GM19238 (cell line): ENCODE measurements around the gene WDPCP.
"Not testable (repeated sequence)": the region's sequence is repeated elsewhere in the genome, so short reads cannot be mapped to it uniquely, and the experiment has no call there.

Experiments used
- DNase-seq: peaks from one replicate; pipeline ENCODE4 v3.0.0; 2011; ENCODE audit warnings: low spot score; ENCODE audit not compliant: insufficient read length

The WDPCP gene

DNA sequence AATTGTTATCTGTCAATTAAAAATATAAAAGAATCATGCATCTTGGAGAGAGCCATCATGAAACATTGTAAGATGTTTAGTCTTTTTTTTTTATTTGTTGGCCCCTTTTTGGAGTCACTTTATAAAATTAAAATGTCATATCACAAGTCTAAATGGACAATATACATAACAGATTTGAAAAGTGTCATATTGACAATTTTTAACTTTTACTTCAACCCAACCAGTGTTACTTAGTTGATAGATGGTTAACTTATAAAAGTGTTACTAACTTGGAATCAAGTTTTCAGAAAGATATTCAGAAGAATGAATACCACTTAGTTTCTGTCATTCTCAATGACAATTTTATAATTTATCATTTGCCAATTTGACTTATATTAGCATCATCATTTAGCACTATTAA, 319.3 kb downstream of the WDPCP start:
- DNase-seq, result no peak

DNA sequence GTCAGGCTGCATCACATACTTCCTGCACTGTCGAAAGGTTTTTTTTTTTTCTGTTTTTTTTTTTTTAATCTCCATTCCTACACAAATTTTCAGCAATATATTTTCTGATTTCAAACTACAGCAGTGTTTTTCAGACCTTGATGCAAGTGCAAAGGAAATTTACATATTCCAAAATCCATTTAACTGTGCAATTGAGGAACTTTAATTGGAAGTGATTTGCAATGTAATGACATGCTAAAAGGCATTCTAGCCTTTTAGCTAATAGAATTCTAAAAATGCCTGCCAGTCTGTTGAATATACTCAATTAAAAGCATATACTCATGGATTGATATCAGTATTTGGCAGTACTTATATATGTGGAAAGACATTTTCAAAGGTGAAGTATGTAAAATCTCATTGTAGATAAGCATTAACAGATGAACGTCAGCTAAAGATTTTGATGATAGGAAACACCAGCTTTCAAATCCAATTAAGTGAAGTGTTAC, 327.1 kb downstream of the WDPCP start:
- no peak for DNase-seq

DNA sequence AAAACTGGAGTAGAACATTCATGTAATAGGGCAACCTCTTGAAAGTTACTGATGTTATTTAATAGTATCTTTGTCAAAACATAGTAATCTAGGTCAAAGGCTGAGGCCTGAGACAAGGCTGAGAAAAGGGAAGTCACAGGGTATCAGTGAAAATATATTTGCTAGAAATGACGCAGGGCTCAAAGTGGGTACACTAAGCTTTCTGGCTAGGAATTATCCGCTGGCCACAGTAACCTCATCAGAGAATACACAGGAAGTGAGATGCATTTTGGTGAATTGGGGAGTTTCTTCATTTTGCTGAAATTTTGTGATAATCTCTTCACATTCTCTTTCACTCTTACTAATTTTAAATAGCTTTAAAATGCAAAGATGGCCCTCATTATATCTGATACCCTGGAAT, 330.8 kb downstream of the WDPCP start:
- no peak for DNase-seq

DNA sequence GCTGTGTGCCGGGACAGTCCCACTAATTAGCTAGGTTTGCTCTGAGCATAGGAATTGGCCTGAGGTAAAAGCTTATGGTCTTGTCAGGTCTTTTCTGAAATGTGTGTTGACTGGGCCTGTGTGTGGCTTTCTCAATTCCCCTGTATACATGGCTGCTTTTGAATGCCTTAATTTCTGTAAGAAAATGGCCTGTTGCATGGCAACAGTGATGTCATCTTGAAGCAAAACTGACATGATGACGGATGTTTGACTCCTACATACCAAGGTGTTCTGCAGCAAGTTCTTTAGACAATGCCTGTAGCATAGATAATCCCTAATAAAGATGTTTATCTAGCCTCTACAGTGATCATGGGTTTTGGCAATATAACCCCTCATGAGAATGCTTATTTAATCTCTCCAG, 339.1 kb downstream of the WDPCP start:
- no peak for DNase-seq

DNA sequence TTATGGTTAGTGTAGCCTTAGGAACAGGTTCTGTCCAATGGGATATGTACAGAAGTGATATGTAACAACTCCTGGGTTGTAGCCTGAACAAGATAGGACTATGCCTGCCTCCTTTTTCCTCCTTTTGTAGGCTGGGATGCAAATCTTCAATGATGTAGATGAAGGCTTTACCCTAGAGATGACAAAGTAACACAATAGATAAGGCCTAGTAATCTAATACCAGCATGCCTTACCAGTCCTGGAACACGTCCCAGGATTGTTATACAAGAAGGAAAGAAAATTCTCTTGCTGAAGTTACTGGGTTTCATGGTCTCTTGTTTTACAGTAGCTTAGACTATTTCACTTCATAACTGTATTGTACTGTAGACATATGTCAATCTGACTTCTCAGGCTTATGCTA, 345.5 kb downstream of the WDPCP start:
- DNase-seq, result no peak

DNA sequence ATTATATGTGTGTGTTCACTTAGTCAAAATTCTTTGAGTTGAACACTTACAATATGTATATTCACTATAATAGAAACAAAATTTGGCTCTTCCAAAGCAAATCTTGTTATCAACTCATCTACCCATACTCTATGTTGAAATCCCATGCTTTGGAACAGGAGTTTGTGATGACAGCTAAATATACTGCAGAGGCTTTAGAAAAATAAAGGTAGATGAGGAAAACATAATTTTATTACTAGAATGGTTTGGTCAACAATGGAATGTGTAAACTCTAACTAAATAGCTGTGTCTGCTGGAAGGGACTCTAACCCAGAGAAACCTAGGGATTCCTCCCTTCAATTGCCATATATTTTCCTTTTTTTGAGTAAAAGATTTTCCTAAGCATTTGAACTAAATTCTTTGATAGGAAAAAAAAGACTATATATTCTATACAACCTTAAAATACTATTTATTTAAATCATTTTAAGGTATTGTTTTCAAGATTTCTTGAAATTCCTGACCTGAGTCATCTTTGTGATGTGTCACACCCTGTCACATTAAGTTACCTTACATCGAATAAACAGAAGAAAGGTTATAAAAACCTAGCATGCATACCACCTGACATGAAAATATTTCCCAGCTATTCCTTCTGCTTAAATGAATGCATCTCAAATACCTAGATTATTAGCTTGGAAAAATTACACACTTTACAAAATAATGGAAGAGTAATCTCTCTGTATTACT, 362.2 kb downstream of the WDPCP start:
- DNase-seq, result no peak

DNA sequence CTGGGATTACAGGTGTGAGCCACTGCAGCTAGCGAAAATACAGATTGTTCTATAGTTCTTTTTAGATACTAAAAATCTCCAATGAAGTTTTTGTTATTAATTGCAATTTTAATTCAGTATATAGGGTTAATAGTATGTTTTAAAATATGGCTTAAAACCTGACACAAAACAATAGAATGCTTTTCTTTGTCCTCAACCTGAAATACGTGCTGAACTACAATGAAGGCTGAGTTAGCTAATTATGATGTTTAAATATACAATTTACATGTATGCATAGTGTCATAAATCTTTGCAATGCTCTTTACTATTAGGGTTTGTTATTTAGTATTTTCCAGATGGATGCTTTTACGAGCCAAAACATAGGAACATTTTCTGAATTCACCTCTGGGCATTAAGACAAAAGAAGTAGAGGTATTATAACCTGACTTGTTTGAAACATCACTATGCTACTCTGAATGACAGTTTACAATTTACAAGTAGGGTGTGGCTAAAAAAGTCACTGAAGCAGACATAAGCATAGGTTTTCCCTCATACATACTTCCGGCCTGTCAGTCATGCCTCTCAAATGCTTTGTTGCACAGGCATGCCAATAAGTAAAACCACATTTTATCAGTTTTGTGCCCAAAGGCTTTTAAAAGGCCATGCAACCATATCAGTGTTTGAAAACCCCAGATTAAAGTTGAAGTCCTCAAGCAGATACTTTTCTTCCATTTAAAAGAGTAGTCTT, 369.3 kb downstream of the WDPCP start:
- DNase-seq, result no peak

DNA sequence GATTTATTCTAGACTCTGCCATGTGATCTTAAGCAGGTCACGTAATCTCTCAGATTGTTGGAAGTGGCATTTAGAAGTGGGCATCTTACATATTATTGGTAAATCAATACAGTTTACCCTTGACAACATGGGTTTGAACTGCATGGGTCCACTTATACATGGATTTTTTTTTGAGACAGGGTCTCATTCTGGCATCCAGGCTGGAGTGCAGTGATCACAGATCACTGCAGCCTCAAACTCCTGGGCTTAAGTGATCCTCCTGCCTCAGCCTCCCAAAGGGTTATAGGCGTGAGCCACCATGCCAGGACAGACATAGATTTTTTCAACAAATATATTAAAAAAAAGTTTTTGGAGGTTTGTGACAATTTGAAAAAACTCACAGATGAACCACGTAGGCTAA, 393.0 kb downstream of the WDPCP start:
- no peak for DNase-seq

DNA sequence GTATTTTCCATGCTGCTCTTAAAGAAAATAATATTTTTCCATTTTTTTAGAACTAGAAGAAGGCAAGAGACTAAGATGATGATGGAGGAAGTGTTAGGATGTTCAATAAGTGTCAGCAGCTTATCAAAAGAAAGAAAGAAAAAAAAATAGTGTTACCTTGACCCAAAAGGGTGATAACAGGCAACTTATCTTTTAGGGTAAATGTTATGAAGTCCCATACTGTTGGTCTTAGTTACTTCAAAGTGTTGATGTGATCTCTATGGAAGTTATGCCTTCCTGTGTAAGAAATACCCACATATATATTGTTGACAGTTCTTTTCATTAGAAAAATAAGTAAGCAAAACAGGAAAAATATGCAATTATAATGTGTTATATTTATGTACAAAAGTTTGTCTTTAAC, 394.1 kb downstream of the WDPCP start:
- DNase-seq, result no peak

DNA sequence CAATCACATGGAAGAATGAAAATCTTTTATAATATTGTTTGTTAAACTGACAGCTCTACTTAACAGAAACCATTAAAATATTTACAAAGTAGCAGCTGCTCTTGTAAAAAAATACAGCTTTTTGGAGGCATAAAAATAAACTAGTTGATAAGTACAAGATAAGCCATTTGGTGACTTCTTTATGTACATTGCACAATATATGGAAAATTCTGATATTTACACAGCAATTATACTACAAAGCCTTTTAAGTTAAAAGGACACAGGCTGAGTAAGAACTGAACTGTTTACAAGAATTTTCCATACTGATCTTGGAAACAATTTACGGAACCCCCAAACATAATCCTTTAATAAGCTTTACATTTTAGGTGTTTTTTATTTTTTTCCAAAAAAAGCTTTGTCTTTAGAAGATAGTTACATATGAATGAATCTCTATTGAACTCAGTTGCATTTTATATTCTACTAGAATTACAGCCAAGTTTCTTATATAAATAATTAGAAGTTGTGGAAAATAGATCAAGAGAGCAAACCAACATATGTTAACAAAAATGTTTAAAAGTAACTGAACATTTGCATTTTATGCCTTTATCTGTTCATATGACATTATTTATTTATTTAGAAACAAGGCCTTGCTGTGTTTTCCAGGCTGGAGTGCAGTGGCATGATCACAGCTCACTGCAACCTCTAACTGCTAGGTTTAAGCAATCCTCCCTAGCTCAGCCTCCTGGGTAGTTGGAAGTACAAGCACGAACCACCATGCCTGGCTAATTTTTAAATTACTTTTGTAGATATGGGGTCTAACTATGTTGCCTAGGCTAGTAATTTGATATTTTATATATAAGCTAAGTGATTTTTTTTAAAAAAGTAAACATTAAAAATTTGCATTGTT, 395.1 kb downstream of the WDPCP start:
- no peak for DNase-seq

DNA sequence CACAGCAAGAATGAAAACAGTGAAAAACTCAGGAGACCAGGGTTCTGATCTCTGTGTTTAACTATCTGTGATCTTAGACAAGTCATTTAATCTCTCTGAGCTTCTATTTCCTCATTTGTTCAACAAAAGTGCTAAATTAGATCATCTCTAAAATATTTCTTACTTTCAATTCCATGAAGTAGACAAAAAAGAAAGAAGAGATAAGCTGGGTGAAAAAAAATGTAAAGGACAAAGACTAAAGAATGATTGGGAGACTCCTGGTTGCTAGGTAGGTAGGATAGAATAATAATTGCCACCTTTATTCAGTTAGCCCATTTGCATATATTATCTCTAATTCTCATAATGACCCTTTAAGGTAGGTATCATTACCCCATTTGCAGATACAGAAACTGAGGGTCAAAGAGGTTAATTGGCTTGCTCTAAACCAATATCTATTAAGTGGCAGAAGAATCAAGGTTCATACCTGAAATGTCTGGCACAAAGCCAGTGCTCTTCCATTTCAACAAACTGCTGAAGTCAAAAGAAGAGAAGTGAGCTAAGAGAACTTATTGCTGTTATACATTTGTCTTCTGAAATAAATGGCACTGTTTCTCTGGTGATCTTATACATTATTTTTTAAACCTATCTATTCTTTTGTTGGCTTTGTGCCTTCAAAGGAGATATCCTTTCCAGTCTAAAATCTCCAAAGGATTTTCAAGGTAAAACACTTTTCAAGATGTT, 395.9 kb downstream of the WDPCP start:
- no peak for DNase-seq

DNA sequence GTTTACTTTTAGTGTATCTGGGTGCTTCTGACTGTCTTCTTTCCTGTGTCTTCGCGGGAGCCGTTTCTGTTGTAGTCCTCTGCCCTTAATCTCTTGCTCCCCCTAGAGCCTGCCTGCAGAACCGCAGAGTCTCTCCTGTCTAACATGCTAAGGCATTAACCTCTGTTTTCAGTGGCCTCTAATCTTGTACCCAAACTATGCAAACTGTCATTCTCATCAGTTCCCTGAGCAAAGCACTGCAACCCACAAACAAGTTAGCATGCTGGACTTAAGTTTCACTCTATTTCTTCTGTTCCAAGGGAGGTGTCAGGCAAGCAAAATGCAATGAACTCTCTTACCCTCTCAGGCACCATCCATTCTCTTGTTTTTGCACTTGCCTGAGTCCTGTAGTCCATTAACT, 399.3 kb downstream of the WDPCP start:
- DNase-seq, result peak; percentile 2

DNA sequence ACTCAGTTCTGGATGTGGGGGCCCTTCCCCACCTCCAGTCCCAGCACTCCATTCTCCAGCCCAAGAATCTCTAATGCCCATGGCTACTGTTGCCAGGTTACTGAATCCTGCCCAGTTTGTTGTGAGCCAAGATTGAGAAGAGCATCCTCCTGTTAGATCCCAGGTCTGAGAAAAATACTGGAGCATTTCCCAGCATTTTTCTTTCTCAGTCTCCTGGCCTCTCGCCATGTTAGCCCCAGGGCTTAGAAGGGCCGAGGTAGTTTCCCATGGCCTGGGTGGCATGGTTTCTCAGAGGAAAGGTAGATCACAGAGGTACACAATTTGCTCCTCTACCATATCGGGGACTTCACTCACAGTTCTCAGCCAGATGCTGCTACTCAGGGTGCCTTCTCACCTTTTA, 401.9 kb downstream of the WDPCP start:
- no peak for DNase-seq

DNA sequence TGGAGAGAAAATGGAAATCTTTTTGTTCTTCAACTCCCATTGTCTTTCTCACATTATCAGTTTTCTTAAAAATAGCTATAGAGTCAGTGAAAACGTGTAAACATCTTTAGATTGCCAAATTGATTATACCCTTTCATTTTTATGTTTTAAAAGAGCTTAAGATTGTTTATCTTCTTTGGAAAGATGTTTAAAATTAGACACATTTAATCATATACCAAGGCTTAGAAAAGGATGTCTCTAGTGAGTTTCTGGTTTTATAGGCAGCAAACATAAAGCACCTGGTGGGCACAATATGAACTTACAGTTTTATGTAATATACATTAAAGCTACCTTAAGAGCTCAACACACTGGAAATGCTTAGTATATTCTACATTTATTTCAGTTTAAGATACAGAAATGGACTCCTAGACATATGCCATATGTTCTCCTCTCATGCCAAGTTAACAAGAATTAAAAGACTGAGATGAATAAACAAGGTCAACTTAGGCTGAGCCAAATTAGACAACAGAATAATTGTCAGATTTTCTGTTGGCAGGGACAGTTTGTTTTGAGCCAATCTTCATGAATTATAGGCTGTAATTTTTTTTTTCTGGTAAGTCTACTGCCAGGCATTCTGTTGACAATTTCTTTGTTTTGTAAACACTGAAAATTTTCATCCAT, 425.0 kb downstream of the WDPCP start:
- DNase-seq, result no peak

DNA sequence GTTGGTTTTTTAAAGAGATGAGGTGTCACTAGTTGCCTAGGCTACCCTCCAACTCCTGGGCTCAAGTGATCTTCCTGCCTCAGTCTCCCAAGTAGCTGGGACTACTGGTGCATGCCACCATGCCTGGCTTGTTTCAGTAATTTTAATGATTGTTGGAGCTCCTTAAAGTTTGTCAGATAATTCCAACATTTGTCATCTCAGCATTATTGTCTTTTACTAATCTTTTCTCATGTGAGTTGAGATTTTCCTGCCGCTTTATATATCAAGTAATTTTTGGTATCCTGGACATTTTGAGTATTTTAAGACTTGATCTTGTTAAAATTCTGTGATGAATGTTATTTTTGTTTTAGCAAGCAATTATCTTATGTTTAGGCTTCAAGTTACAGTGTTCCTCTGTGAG, 429.0 kb downstream of the WDPCP start:
- no peak for DNase-seq

DNA sequence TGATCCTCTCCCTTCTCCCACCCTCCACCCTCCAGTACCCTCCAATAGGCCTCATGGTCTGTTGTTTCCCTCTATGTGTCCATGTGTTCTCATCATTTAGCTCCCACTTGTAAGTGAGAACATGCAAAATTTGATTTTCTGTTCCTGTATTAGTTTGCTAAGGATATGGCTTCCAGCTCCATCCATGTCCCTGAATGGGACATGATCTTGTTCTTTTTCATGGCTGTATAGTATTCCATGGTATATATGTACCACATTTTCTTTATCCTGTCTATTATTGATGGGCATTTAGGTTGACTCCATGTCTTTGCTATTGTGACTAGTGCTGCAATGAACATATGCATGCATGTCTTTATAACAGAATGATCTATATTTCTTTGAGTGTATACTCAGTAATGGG, 451.6 kb downstream of the WDPCP start:
- not testable (repeated sequence) for DNase-seq

DNA sequence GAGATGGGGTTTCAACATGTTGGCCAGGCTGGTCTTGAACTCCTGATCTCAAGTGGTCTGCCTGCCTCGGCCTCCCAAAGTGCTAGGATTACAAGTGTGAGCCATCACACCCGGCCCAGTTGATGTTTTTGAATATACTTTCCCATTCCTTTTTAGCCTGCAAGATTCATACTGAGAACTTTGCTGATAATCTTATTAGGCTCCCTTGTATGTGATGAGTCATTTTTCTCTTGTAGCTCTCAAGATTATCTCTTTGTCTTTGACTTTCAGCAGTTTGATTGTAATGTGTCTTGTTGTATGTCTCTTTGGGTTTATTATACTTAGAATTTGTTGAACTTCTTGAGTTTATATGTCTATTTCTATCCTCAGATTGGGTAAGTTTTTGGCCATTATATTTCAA, 456.3 kb downstream of the WDPCP start:
- DNase-seq, result no peak

DNA sequence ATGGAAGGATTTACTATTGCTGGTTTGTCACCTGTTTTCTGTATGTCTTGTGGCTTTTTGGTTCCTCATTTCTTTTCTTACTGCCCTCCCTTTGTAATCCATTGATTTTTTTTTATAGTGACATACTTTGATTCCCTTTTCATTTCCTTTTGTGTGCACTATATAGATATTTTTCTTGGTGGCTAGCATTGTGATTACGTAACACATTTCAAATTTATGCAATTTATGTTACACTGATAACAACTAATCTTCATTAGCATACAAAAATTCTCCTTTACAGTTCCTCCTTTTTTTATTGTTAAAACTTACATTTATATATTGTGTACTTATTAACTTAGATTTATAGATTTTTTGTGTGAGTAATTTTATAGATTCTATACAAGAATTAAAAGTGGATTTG, 457.1 kb downstream of the WDPCP start:
- DNase-seq, result no peak

DNA sequence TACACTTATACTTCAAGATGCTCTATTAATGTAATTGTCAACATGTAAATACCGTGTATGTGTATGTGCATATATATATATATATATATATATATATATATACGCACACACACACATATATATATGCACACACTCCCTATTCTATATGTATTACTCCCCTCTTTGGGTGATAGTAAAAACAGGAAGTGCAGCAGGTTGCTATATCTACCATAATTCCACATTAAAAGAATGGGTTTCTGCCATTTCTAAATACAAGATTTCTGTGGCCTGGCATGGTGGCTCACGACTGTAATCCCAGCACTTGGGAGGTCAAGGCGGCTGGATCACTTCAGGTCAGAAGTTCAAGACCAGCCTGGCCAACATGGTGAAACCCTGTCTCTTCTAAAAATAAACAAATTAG, 460.7 kb downstream of the WDPCP start:
- no peak for DNase-seq

DNA sequence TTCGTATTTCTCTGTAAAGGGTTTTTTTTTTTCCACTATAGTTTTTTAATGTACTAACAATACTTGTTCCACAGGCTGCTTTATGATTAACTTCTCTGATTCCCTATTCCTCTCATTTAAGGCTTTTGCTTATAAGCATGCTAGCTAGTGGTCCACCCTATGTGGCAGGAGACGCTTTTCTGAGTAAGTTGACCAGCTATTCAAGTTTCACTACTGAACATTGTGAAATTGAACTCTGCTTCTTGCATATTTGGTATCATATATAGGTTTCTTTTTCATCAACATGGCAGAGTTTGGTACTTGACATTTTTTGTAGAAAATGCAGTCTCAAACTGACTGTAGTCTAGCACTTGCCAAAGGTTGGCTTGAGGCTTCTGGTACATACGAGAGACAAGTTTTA, 463.4 kb downstream of the WDPCP start:
- no peak for DNase-seq

DNA sequence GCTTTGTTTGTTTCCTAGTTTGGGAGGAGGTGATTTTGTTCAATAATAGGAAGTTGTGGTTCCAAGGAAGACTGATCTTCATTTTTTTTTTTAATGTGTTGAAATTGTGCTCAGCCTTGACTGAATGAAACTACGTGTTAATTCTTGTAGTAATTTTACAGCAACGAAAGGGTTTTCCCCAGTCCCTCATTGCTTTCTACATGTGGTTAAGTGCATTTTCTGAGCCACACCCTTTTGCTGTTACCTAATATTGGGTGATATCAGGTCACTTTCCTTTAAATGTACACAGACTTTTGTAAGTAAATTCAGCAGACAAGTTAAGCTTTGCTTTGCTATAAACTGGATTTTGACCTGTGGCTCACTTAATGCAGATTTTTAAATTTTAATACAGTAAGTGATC, 464.1 kb downstream of the WDPCP start:
- DNase-seq, result no peak
